Kidney (tissue), 14 donors: ENCODE results near the gene CPA4. TPM values are rescaled to one million over a fixed set of nuclear protein-coding genes. Genes with fewer than 3 reads are reported as not detected.

Experiments used
- DNase-seq, 5 donors: peaks; one replicate each; pipeline ENCODE4 v3.0.0-alpha.2; 2013 to 2020
- FAIRE-seq: peaks from 2 replicates; lab custom pipeline; 2012; peaks lifted over from hg19 to GRCh38; lab: Jason Lieb, UNC
- H3K27ac ChIP-seq, 2 donors: one replicate each; pipeline ENCODE4 v1.7.0; 2013; ENCODE audit warnings: low read depth in 2 of 2, low read length in 2 of 2, inconsistent platforms in 1 of 2
- H3K27me3 ChIP-seq: one replicate; pipeline ENCODE4 v1.7.1; 2013; ENCODE audit warnings: low read length, inconsistent platforms; ENCODE audit not compliant: control insufficient read depth, insufficient read depth
- H3K36me3 ChIP-seq, 3 donors: one replicate each; pipeline versions ENCODE4 v1.7.0 to v1.7.1; 2013; ENCODE audit warnings: low read length in 3 of 3, control low read depth in 1 of 3, inconsistent platforms in 1 of 3; ENCODE audit not compliant: insufficient read depth in 3 of 3, control insufficient read depth in 2 of 3
- H3K4me1 ChIP-seq, 3 donors: one replicate each; pipeline versions ENCODE4 v1.7.0 to v1.7.1; 2013; ENCODE audit warnings: low read length in 3 of 3, inconsistent platforms in 1 of 3, low read depth in 1 of 3; ENCODE audit not compliant: control insufficient read depth in 2 of 3, insufficient read depth in 2 of 3
- H3K4me3 ChIP-seq, 3 donors: one replicate each; pipeline versions ENCODE4 v1.7.0 to v1.8.1; 2013; ENCODE audit warnings: low read length in 3 of 3, control low read depth in 1 of 3, inconsistent platforms in 1 of 3
- H3K9ac ChIP-seq, 3 donors: one replicate each; pipeline versions ENCODE4 v1.7.0 to v1.7.1; 2013; ENCODE audit warnings: low read length in 3 of 3, control low read depth in 1 of 3, inconsistent platforms in 1 of 3
- H3K9me3 ChIP-seq, 3 donors: one replicate each; pipeline versions ENCODE4 v1.7.0 to v1.7.1; 2013; ENCODE audit warnings: low read length in 3 of 3, control low read depth in 1 of 3, inconsistent platforms in 1 of 3; ENCODE audit not compliant: control insufficient read depth in 2 of 3, insufficient read depth in 1 of 3
- intact Hi-C: fragments of 100-400 bp; cut with DNase I; formaldehyde crosslinking; loops from one replicate; pipeline ENCODE4 v1.11.1; 2022
- polyA plus RNA-seq: library from polyadenylated mRNA; stranded (reverse); fragments of 350-450 nt; fragmentation: Illumina TruSeq; extraction: RNeasy Lipid Tissue Mini Kit (QIAGEN cat#74804); gene quantifications from one replicate; pipeline ENCODE4 v1.2.3, GENCODE V29; 2014; ENCODE audit warnings: low read depth, low replicate concordance; ENCODE audit not compliant: insufficient read depth
- total RNA-seq: library from RNA; stranded (reverse); fragmentation: NEBNext Ultra II Directional; extraction: Animal tissue kit (Norgen Biotek cat#: 25700); gene quantifications from one replicate; pipeline ENCODE4 v1.2.1, GENCODE V29; 2021
- TF ChIP-seq, protein P1 (sequence below): IDR thresholded peaks from 3 replicates; pipeline ENCODE4 v1.5.1; 2012; ENCODE audit warnings: mild to moderate bottlenecking, moderate library complexity, borderline replicate concordance; ENCODE audit not compliant: insufficient read depth; ENCODE audit errors: extremely low read depth
- donor health status: control.
- donor health status: control.
- donor health status: control.
- donor health status: control.
- donor health status: control.
- donor health status: DM: yes; HTN: yes; CAD: no.
- donor health status: Normal renal cell carcinoma (clear cell type).

Gene CPA4
- total and polyA plus RNA-seq, 2 donors from 2014 or later = 1.1 TPM; not detected in 1

DNA sequence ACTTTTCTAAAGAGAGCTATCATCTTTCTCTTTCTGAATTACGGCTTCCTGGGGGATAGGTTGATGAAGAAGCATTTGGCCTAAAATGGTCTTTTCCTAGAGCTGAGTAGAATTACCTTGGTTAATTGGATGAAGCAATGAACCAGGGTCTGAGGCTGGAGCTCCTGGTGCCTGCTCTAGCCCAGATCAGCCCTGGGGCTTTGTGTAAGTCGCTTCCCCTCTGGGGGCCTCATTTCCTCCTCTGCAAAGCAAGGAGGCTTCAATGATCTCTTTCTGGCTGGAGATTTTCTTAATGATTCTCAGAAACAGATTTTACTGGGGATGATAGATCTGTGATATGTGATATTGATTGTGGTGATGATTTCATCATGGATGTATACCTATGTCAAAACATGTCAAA is 29.8 kb upstream of the CPA4 start:
- no peak overlapping the region for H3K9ac ChIP-seq
- FAIRE-seq (no peak), DNase-seq (no peak)
- H3K4me3 ChIP-seq = no peak overlapping the region
- H3K27ac ChIP-seq = no peak overlapping the region
- intact Hi-C loops = no loop called here
- no peaks in the 10 kb centered on the region for H3K36me3 ChIP-seq
- no peaks in the 10 kb centered on the region for H3K4me1 ChIP-seq
- H3K27me3 ChIP-seq = no peaks in the 10 kb centered on the region
- peaks cover 0 to 8% (median 0%) of the 10 kb centered on the region in 3 donors for H3K9me3 ChIP-seq
- TF ChIP-seq, protein P1, sequence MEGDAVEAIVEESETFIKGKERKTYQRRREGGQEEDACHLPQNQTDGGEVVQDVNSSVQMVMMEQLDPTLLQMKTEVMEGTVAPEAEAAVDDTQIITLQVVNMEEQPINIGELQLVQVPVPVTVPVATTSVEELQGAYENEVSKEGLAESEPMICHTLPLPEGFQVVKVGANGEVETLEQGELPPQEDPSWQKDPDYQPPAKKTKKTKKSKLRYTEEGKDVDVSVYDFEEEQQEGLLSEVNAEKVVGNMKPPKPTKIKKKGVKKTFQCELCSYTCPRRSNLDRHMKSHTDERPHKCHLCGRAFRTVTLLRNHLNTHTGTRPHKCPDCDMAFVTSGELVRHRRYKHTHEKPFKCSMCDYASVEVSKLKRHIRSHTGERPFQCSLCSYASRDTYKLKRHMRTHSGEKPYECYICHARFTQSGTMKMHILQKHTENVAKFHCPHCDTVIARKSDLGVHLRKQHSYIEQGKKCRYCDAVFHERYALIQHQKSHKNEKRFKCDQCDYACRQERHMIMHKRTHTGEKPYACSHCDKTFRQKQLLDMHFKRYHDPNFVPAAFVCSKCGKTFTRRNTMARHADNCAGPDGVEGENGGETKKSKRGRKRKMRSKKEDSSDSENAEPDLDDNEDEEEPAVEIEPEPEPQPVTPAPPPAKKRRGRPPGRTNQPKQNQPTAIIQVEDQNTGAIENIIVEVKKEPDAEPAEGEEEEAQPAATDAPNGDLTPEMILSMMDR = no peak

DNA sequence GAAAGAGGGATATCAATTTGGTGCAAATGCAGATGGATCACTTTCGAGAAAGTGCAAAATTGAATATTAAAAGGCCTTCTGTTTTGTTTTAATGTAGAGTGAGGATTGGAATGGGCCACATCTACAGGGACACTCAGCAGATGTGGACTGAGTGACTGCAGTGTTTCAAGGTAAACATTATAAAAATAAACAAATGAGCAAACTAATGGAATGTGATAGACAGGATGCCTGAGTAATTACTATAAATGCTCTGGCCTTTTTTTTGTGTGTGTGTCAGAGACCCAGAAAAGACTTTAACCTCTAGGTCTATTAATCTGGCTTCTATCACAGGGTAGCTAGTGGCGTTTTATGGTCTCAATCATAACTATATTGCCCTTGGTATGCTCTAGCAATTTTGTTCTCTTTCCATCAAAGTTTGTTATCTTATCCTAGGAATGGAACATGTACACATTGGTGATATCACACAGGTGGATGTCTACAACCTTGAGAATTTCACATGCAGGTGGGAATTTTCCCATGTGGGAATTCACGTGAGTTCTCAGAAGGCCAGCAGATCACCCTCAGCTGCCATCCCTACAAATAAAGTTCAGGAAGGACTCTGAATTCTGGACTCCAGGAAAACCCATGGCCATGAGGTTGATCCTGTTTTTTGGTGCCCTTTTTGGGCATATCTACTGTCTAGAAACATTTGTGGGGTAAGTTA is 26.6 kb upstream of the CPA4 start, which contains the start of gene CPA2:
Gene CPA2 (plus strand): TSS at position 606 of the 703 bp plus-strand sequence. CDS start 19 bp downstream, at position 625.
- FAIRE-seq = no peak
- H3K27ac ChIP-seq = no peak within 1 kb of the TSS

DNA sequence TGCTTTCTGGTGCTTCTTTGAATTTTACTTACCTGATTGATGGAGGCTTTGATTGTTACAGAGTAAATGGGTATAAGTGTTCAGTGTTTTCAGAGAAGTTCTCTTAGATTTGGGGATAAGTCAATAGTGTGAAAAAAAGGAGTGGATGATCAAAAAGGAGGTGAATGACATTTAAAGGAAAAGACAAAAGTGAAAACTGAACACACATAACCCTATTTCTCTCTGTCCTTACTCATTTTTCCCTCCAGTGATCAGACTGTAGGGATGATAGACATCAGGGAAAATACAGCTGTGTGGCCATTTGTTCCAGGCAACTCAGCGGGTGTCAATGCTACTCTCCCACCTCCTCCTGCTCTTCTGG is 26.0 kb upstream of the CPA4 start:
- H3K9ac ChIP-seq = no peak overlapping the region
- TF ChIP-seq, protein P1 = no peak
- H3K27me3 ChIP-seq = no peaks in the 10 kb centered on the region
- no peaks in the 10 kb centered on the region for H3K9me3 ChIP-seq
- H3K27ac ChIP-seq = no peak overlapping the region
- H3K4me1 ChIP-seq = no peaks in the 10 kb centered on the region
- H3K36me3 ChIP-seq = no peaks in the 10 kb centered on the region
- DNase-seq (no peak), FAIRE-seq (no peak)
- intact Hi-C loops = no loop called here
- no peak overlapping the region for H3K4me3 ChIP-seq

More for the DNA sequence above, 26.6 kb upstream of the CPA4 start, which contains the start of gene CPA2:
- intact Hi-C loops = no loop called here
- no peak for DNase-seq
- Histone ChIP-seq H3K27me3 (no peaks in the 10 kb centered on the region), H3K4me1 (no peaks in the 10 kb centered on the region), H3K4me3 (no peak within 1 kb of the TSS), H3K9ac (no peak within 1 kb of the TSS), H3K9me3 (no peaks in the 10 kb centered on the region), H3K36me3 (no peaks in the 10 kb centered on the region)
- TF ChIP-seq, protein P1 = no peak
